ENCODE data around the gene CACNA1A.

DNA sequence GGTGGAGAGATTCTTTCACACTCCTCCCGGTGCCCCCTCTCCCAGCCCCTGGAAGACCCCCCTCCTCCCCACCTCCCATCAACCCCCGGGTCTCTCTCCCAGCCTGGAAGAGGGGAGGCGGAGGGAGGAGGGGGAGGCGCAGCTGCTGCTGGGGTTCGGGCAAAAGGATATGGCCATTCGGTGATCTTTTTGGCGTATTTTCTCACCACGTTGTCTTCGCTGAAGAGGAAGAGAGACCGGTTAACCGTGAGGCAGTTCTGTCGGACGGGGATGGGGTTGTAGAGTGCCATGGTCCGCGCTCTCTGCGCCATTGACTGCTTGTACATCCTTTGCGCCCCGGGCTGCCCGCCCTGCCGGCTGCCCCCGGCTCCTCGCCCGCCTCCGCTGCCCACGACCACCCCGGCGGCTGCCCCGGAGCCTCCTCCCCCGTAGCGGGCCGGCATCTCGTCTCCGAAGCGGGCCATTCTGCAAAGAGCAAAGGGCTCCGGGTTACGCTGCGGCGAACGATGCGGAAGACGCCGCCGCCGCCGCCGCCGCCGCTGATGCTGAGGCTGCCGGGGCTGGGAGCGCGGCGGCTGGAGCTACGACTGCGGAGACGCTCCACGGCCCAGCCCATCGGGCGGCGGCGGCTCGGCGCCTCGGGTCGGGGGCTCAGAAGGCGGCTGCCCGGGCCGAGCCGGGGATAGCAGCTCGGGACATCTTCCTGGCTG, 363 bp downstream of the CACNA1A start:
- TF ChIP-seq, protein P1, sequence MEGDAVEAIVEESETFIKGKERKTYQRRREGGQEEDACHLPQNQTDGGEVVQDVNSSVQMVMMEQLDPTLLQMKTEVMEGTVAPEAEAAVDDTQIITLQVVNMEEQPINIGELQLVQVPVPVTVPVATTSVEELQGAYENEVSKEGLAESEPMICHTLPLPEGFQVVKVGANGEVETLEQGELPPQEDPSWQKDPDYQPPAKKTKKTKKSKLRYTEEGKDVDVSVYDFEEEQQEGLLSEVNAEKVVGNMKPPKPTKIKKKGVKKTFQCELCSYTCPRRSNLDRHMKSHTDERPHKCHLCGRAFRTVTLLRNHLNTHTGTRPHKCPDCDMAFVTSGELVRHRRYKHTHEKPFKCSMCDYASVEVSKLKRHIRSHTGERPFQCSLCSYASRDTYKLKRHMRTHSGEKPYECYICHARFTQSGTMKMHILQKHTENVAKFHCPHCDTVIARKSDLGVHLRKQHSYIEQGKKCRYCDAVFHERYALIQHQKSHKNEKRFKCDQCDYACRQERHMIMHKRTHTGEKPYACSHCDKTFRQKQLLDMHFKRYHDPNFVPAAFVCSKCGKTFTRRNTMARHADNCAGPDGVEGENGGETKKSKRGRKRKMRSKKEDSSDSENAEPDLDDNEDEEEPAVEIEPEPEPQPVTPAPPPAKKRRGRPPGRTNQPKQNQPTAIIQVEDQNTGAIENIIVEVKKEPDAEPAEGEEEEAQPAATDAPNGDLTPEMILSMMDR (IDR thresholded peaks at IDR 0.05), result no peak
- TF ChIP-seq POLR2A (IDR thresholded peaks at IDR 0.05), result no peak
- no peak for TF ChIP-seq POLR2AphosphoS5 (IDR thresholded peaks at IDR 0.05; ENCODE audit: insufficient read depth in 1 of 2, low read depth in 1 of 2)
